ENCODE results near the gene SYNGR3. TPM values are rescaled to one million over a fixed set of nuclear protein-coding genes. Genes with fewer than 3 reads are reported as not detected.

Gene SYNGR3
- total and polyA plus RNA-seq, 2 of the 13 experiments (the other 11 are each of a cell fraction or from before 2014, with no cell fraction given): 0.97 to 5.7 TPM

DNA sequence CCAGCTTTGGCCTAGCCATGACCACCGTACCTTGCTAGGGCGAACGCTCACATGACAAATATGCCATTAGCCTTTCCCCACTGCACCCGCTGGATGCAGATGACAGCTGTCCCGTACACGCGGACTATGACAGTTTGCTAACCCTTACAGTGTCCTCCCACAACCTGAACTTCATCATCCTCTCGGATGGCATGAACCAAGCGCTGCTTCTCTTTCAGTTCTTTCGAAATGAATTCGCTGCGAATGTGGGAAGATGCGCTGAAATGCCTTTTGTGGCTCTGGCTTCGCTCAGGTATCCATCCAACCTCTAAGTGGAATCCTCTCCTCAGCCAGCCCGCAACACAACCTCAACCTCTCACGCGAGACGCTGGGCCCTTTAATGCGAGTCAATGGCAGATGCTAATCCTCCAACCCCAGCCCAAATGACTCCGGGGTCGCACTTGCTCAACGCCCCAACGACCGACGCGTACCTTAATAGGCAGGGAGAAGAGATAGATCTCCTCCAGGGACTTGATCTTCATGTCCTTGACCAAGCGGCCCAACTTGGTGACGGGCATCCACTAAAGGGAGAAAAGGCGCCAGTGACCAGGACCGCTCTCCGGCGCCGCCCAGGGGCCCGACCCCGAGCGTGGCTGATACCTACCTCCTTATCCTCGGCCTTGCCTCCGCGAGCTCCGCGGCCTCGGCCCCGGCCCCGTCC lies 25.8 kb upstream of the SYNGR3 start (continued):
- TF ChIP-seq, protein P1, sequence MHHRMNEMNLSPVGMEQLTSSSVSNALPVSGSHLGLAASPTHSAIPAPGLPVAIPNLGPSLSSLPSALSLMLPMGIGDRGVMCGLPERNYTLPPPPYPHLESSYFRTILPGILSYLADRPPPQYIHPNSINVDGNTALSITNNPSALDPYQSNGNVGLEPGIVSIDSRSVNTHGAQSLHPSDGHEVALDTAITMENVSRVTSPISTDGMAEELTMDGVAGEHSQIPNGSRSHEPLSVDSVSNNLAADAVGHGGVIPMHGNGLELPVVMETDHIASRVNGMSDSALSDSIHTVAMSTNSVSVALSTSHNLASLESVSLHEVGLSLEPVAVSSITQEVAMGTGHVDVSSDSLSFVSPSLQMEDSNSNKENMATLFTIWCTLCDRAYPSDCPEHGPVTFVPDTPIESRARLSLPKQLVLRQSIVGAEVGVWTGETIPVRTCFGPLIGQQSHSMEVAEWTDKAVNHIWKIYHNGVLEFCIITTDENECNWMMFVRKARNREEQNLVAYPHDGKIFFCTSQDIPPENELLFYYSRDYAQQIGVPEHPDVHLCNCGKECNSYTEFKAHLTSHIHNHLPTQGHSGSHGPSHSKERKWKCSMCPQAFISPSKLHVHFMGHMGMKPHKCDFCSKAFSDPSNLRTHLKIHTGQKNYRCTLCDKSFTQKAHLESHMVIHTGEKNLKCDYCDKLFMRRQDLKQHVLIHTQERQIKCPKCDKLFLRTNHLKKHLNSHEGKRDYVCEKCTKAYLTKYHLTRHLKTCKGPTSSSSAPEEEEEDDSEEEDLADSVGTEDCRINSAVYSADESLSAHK (CRISPR knock-in tag; IDR thresholded peaks at IDR 0.05; ENCODE audit: borderline replicate concordance): no peak
- TF ChIP-seq ISL2 (CRISPR knock-in tag; IDR thresholded peaks at IDR 0.05) (no peak), TSC22D2 (CRISPR knock-in tag; IDR thresholded peaks at IDR 0.05; ENCODE audit: borderline replicate concordance) (no peak), FOSL1 (CRISPR knock-in tag; IDR thresholded peaks at IDR 0.05; ENCODE audit: borderline replicate concordance) (0 out of 2 replicates have a peak, but pooled peaks have one; percentile 46), ZNF441 (CRISPR knock-in tag; IDR thresholded peaks at IDR 0.05; ENCODE audit: borderline replicate concordance) (no peak), PAF1 (CRISPR knock-in tag; IDR thresholded peaks at IDR 0.05) (no peak), ZNF777 (CRISPR knock-in tag; IDR thresholded peaks at IDR 0.05) (peak; percentile 12; the same call in 1 of the 2 replicates), HOXA9 (CRISPR knock-in tag; IDR thresholded peaks at IDR 0.05; ENCODE audit: borderline replicate concordance) (0 out of 2 replicates have a peak, but pooled peaks have one; percentile 3), ARID4A (CRISPR knock-in tag; IDR thresholded peaks at IDR 0.05; ENCODE audit: borderline replicate concordance) (no peak), ZSCAN31 (CRISPR knock-in tag; IDR thresholded peaks at IDR 0.05; ENCODE audit: low read depth) (no peak), MAZ (IDR thresholded peaks at IDR 0.05; ENCODE audit: borderline replicate concordance, low read depth, low read length) (no peak), MAZ (CRISPR knock-in tag; IDR thresholded peaks at IDR 0.05; ENCODE audit: low read depth) (peak; percentile 31; the same call in 1 of the 2 replicates), SIN3A (IDR thresholded peaks at IDR 0.05; ENCODE audit: borderline replicate concordance, low read depth, low read length) (peak; percentile 38; the same call in 1 of the 2 replicates), ELF3 (CRISPR knock-in tag; IDR thresholded peaks at IDR 0.05) (no peak)
- TF ChIP-seq, protein P2, sequence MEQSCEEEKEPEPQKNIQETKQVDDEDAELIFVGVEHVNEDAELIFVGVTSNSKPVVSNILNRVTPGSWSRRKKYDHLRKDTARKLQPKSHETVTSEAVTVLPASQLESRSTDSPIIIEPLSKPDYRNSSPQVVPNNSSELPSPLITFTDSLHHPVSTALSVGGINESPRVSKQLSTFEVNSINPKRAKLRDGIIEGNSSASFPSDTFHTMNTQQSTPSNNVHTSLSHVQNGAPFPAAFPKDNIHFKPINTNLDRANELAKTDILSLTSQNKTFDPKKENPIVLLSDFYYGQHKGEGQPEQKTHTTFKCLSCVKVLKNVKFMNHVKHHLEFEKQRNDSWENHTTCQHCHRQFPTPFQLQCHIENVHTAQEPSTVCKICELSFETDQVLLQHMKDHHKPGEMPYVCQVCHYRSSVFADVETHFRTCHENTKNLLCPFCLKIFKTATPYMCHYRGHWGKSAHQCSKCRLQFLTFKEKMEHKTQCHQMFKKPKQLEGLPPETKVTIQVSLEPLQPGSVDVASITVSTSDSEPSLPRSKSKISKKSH (CRISPR knock-in tag; IDR thresholded peaks at IDR 0.05; ENCODE audit: borderline replicate concordance): no peak
- TF ChIP-seq, protein P3, sequence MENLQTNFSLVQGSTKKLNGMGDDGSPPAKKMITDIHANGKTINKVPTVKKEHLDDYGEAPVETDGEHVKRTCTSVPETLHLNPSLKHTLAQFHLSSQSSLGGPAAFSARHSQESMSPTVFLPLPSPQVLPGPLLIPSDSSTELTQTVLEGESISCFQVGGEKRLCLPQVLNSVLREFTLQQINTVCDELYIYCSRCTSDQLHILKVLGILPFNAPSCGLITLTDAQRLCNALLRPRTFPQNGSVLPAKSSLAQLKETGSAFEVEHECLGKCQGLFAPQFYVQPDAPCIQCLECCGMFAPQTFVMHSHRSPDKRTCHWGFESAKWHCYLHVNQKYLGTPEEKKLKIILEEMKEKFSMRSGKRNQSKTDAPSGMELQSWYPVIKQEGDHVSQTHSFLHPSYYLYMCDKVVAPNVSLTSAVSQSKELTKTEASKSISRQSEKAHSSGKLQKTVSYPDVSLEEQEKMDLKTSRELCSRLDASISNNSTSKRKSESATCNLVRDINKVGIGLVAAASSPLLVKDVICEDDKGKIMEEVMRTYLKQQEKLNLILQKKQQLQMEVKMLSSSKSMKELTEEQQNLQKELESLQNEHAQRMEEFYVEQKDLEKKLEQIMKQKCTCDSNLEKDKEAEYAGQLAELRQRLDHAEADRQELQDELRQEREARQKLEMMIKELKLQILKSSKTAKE (CRISPR knock-in tag; IDR thresholded peaks at IDR 0.05; ENCODE audit: borderline replicate concordance): no peak

Data from HepG2 (cell line).